Measurements from ENCODE around the gene PUM2. TPM values are rescaled to one million over a fixed set of nuclear protein-coding genes. Genes with fewer than 3 reads are reported as not detected.

The PUM2 gene
- total RNA-seq, 1 experiment from 2014 or later, result 96.8 TPM

GRCh38 chr2:20222014-20222768 lies 128.5 kb downstream of the PUM2 start:
- H3K27me3 Mint-ChIP-seq (ENCODE audit: unreplicated experiment), result no peaks in the 10 kb centered on the region
- H3K4me1 Mint-ChIP-seq (ENCODE audit: low read depth, unreplicated experiment), result peaks cover 38% of the 10 kb centered on the region
- TF ChIP-seq CTCF (IDR thresholded peaks at IDR 0.05; ENCODE audit: unreplicated experiment), result no peak
- intact Hi-C loops (cut with micrococcal nuclease; ENCODE audit: unreplicated experiment), result loop anchor here (5.0 to 10.0 kb wide), 3 partner anchors 35 to 625 kb away; no protein-coding TSS in a partner anchor
- H3K36me3 Mint-ChIP-seq (ENCODE audit: insufficient read depth, unreplicated experiment), result peaks cover 49% of the 10 kb centered on the region
- peak overlapping the region; percentile 69 for H3K4me3 Mint-ChIP-seq (ENCODE audit: low read depth, unreplicated experiment)
- peak overlapping the region; percentile 42 for H3K27ac Mint-ChIP-seq (ENCODE audit: unreplicated experiment)
- CTCF ChIA-PET, result interaction anchor here (0.7 to 2.6 kb wide), 3 partner anchors 10 to 1520 kb away, joined by 3 to 12 read pairs (median 5); no protein-coding TSS in a partner anchor
- H3K9me3 Mint-ChIP-seq (ENCODE audit: low read depth, unreplicated experiment), result no peaks in the 10 kb centered on the region
- no peak for DNase-seq
- BruUV-seq (replicated peaks), result no TSS peak

- Mint-ChIP-seq H3K27me3 (ENCODE audit: unreplicated experiment) (no peaks in the 10 kb centered on the region), H3K9me3 (ENCODE audit: low read depth, unreplicated experiment) (no peaks in the 10 kb centered on the region), H3K4me1 (ENCODE audit: low read depth, unreplicated experiment) (peaks cover 38% of the 10 kb centered on the region), H3K4me3 (ENCODE audit: low read depth, unreplicated experiment) (peak overlapping the region; percentile 69), H3K27ac (ENCODE audit: unreplicated experiment) (peak overlapping the region; percentile 42), H3K36me3 (ENCODE audit: insufficient read depth, unreplicated experiment) (peaks cover 49% of the 10 kb centered on the region)
- DNase-seq, result no peak
- BruUV-seq (replicated peaks), result TSS peak; percentile 25
- intact Hi-C loops (cut with micrococcal nuclease; ENCODE audit: unreplicated experiment), result loop anchor here (5.0 to 10.0 kb wide), 3 partner anchors 34 to 624 kb away; no protein-coding TSS in a partner anchor
- TF ChIP-seq CTCF (IDR thresholded peaks at IDR 0.05; ENCODE audit: unreplicated experiment), result no peak
- CTCF ChIA-PET, result interaction anchor here (0.6 to 2.6 kb wide), 3 partner anchors 11 to 112 kb away, joined by 3 to 12 read pairs (median 3); no protein-coding TSS in a partner anchor
Observed at GRCh38 chr2:20221555-20221973, 129.1 kb downstream of the PUM2 start.

- Mint-ChIP-seq H3K27me3 (ENCODE audit: unreplicated experiment) (no peaks in the 10 kb centered on the region), H3K4me1 (ENCODE audit: low read depth, unreplicated experiment) (peaks cover 38% of the 10 kb centered on the region), H3K9me3 (ENCODE audit: low read depth, unreplicated experiment) (no peaks in the 10 kb centered on the region), H3K4me3 (ENCODE audit: low read depth, unreplicated experiment) (no peak overlapping the region), H3K36me3 (ENCODE audit: insufficient read depth, unreplicated experiment) (peaks cover 49% of the 10 kb centered on the region), H3K27ac (ENCODE audit: unreplicated experiment) (no peak overlapping the region)
- no TSS peak for BruUV-seq (replicated peaks)
- DNase-seq, result no peak
- TF ChIP-seq CTCF (IDR thresholded peaks at IDR 0.05; ENCODE audit: unreplicated experiment), result no peak
- CTCF ChIA-PET, result interaction anchor here (0.6 to 0.8 kb wide), 2 partner anchors 11 to 112 kb away, joined by 3 read pairs; no protein-coding TSS in a partner anchor
- intact Hi-C loops (cut with micrococcal nuclease; ENCODE audit: unreplicated experiment), result loop anchor here (5.0 to 10.0 kb wide), 3 partner anchors 34 to 624 kb away; no protein-coding TSS in a partner anchor
Observed at GRCh38 chr2:20220806-20221554, 129.7 kb downstream of the PUM2 start.

- intact Hi-C loops (cut with micrococcal nuclease; ENCODE audit: unreplicated experiment), result loop anchor here (5.0 to 10.0 kb wide), 3 partner anchors 33 to 623 kb away; no protein-coding TSS in a partner anchor
- no peaks in the 10 kb centered on the region for H3K9me3 Mint-ChIP-seq (ENCODE audit: low read depth, unreplicated experiment)
Observed at GRCh38 chr2:20219763-20220380, 130.8 kb downstream of the PUM2 start.

More at GRCh38 chr2:20219763-20220380, 130.8 kb downstream of the PUM2 start:
- Mint-ChIP-seq H3K4me3 (ENCODE audit: low read depth, unreplicated experiment) (no peak overlapping the region), H3K4me1 (ENCODE audit: low read depth, unreplicated experiment) (peaks cover 38% of the 10 kb centered on the region), H3K27me3 (ENCODE audit: unreplicated experiment) (no peaks in the 10 kb centered on the region), H3K27ac (ENCODE audit: unreplicated experiment) (no peak overlapping the region), H3K36me3 (ENCODE audit: insufficient read depth, unreplicated experiment) (peaks cover 39% of the 10 kb centered on the region)
- no peak for TF ChIP-seq CTCF (IDR thresholded peaks at IDR 0.05; ENCODE audit: unreplicated experiment)
- no peak for DNase-seq
- no TSS peak for BruUV-seq (replicated peaks)
- CTCF ChIA-PET, result no interaction called here
